Adipose tissue (tissue), 3 donors: ENCODE data around the gene SORCS2. TPM values are rescaled to one million over a fixed set of nuclear protein-coding genes. Genes with fewer than 3 reads are reported as not detected.

Experiments
- H3K27ac ChIP-seq: one replicate; pipeline ENCODE4 v1.5.1; 2013; ENCODE audit warnings: low read depth, low read length
- WGBS, 3 donors: extraction: QIAGEN DNeasy Blood & Tissue Kit; methylation state at CpG; one replicate each; pipeline ENCODE4 v1.1.7; 2013; 5-methylcytosine and 5-hydroxymethylcytosine counted together
- polyA plus RNA-seq, 3 donors: library from polyadenylated mRNA; stranded (reverse); fragments of 200-250 nt; gene quantifications; one replicate each; pipeline ENCODE4 v1.2.3, GENCODE V29; 2013
- donor health status: healthy with polysubstance abuse.
- donor health status: Bipolar disorder and iron deficiency.
- donor health status: healthy.

The SORCS2 gene
- polyA plus RNA-seq, 3 donors = 0.22 to 2.2 (median 0.83) TPM

- H3K27ac ChIP-seq = no peak overlapping the region
- WGBS, 3 donors = 58 to 77% (median 70%) methylated on average over 11 of the region's 11 CpGs
Measured at GRCh38 chr4:7624396-7624980, 432.1 kb downstream of the SORCS2 start.

- no peak overlapping the region for H3K27ac ChIP-seq
- 38 to 53% (median 44%) methylated on average over 3 of the region's 3 CpGs for WGBS, 3 donors
Measured at GRCh38 chr4:7625071-7625470, 432.7 kb downstream of the SORCS2 start.

- H3K27ac ChIP-seq = no peak overlapping the region
- WGBS, 3 donors = 64 to 65% (median 64%) methylated on average over 7 of the region's 7 CpGs
Measured at GRCh38 chr4:7626531-7626930, 434.2 kb downstream of the SORCS2 start.

- 75 to 91% (median 90%) methylated on average over 18 of the region's 18 CpGs for WGBS, 3 donors
- H3K27ac ChIP-seq = no peak overlapping the region
Measured at GRCh38 chr4:7627251-7628250, 435.2 kb downstream of the SORCS2 start.

GRCh38 chr4:7628432-7628831, 436.1 kb downstream of the SORCS2 start:
- WGBS, 3 donors = 47 to 65% (median 65%) methylated on average over 10 of the region's 10 CpGs
- H3K27ac ChIP-seq = no peak overlapping the region

GRCh38 chr4:7629501-7630254, 437.3 kb downstream of the SORCS2 start:
- 73 to 89% (median 82%) methylated on average over 13 of the region's 13 CpGs for WGBS, 3 donors
- no peak overlapping the region for H3K27ac ChIP-seq

GRCh38 chr4:7630568-7631287, 438.4 kb downstream of the SORCS2 start:
- 31 to 54% (median 42%) methylated on average over 17 of the region's 17 CpGs for WGBS, 3 donors
- H3K27ac ChIP-seq = no peak overlapping the region

- H3K27ac ChIP-seq = no peak overlapping the region
- 34 to 48% (median 36%) methylated on average over 9 to 10 of the region's 10 CpGs for WGBS, 3 donors
Measured at GRCh38 chr4:7631288-7632014, 439.1 kb downstream of the SORCS2 start.

- 57 to 80% (median 73%) methylated on average over 12 of the region's 12 CpGs for WGBS, 3 donors
Measured at GRCh38 chr4:7632341-7632740, 440.0 kb downstream of the SORCS2 start.

GRCh38 chr4:7632971-7633370, 440.6 kb downstream of the SORCS2 start:
- 72 to 90% (median 77%) methylated on average over 5 of the region's 5 CpGs for WGBS, 3 donors
- no peak overlapping the region for H3K27ac ChIP-seq

More at GRCh38 chr4:7632341-7632740, 440.0 kb downstream of the SORCS2 start:
- H3K27ac ChIP-seq = no peak overlapping the region

- WGBS, 3 donors = 26 to 43% (median 28%) methylated on average over 11 to 12 of the region's 12 CpGs
- H3K27ac ChIP-seq = no peak overlapping the region
Measured at GRCh38 chr4:7634661-7635251, 442.4 kb downstream of the SORCS2 start.

GRCh38 chr4:7635445-7636239, 443.3 kb downstream of the SORCS2 start:
- 34 to 61% (median 52%) methylated on average over 25 of the region's 25 CpGs for WGBS, 3 donors
- H3K27ac ChIP-seq = no peak overlapping the region

- H3K27ac ChIP-seq = no peak overlapping the region
- WGBS, 3 donors = 92 to 95% (median 94%) methylated on average over 12 of the region's 12 CpGs
Measured at GRCh38 chr4:7636240-7636508, 443.8 kb downstream of the SORCS2 start.

- H3K27ac ChIP-seq = no peak overlapping the region
- WGBS, 3 donors = 90 to 94% (median 93%) methylated on average over 13 of the region's 13 CpGs
Measured at GRCh38 chr4:7637139-7637538, 444.8 kb downstream of the SORCS2 start.

GRCh38 chr4:7637971-7638370, 445.6 kb downstream of the SORCS2 start:
- WGBS, 3 donors = 79 to 92% (median 86%) methylated on average over 11 of the region's 11 CpGs
- no peak overlapping the region for H3K27ac ChIP-seq

GRCh38 chr4:7638489-7638888, 446.2 kb downstream of the SORCS2 start:
- WGBS, 3 donors = 84 to 88% (median 85%) methylated on average over 12 of the region's 12 CpGs
- no peak overlapping the region for H3K27ac ChIP-seq
